Endothelial cell of umbilical vein (primary cell): Measurements from ENCODE around the gene SDHA.

Experiments
- POLR2A ChIP-seq: IDR thresholded peaks from 2 replicates; pipeline ENCODE4 v1.6.1; 2012; ENCODE audit warnings: low read depth, mild to moderate bottlenecking, control low read depth, low read length
- POLR2AphosphoS5 ChIP-seq: IDR thresholded peaks from 2 replicates; pipeline ENCODE4 v1.6.1; 2012; ENCODE audit warnings: low read depth, mild to moderate bottlenecking, control low read depth, low read length, moderate library complexity; ENCODE audit not compliant: insufficient read depth
- TF ChIP-seq, protein P1 (sequence below): IDR thresholded peaks from 2 replicates; pipeline ENCODE4 v1.6.1; 2011; ENCODE audit not compliant: insufficient read depth, insufficient read length
- TF ChIP-seq, protein P2 (sequence below), 2 donors: IDR thresholded peaks; 1 replicate in 1 of 2; 2 replicates in 1 of 2; pipeline ENCODE4 v1.5.1; 2011; ENCODE audit warnings: low read length in 2 of 2, mild to moderate bottlenecking in 2 of 2, moderate library complexity in 2 of 2, control low read depth in 1 of 2, inconsistent platforms in 1 of 2, low read depth in 1 of 2; ENCODE audit not compliant: insufficient read depth in 1 of 2; ENCODE audit errors: extremely low read depth in 1 of 2

DNA sequence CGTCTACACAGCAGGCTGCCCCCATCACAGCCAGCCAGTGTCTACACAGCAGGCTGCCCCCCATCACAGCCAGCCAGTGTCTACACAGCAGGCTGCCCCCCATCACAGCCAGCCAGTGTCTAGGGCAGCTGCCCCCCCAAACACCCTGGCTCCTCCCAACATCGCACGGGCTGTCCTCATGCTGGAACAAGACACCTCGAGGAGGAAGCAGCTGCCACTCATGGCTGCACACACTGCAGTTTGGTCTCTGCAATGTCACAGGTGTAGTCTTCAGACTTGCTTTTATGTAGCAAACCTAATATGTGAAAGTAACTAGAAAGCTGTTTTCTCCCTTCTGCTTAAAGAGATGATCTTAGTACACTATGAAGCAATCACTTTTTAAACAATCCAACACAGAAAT lies 17.1 kb upstream of the SDHA start:
- no peak for TF ChIP-seq POLR2AphosphoS5
- no peak for TF ChIP-seq POLR2A
- TF ChIP-seq, protein P1, sequence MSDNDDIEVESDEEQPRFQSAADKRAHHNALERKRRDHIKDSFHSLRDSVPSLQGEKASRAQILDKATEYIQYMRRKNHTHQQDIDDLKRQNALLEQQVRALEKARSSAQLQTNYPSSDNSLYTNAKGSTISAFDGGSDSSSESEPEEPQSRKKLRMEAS: no peak
- TF ChIP-seq, protein P2, sequence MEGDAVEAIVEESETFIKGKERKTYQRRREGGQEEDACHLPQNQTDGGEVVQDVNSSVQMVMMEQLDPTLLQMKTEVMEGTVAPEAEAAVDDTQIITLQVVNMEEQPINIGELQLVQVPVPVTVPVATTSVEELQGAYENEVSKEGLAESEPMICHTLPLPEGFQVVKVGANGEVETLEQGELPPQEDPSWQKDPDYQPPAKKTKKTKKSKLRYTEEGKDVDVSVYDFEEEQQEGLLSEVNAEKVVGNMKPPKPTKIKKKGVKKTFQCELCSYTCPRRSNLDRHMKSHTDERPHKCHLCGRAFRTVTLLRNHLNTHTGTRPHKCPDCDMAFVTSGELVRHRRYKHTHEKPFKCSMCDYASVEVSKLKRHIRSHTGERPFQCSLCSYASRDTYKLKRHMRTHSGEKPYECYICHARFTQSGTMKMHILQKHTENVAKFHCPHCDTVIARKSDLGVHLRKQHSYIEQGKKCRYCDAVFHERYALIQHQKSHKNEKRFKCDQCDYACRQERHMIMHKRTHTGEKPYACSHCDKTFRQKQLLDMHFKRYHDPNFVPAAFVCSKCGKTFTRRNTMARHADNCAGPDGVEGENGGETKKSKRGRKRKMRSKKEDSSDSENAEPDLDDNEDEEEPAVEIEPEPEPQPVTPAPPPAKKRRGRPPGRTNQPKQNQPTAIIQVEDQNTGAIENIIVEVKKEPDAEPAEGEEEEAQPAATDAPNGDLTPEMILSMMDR (IDR thresholded peaks at IDR 0.05; ENCODE audit: extremely low read depth in 1 of 2, insufficient read depth in 1 of 2, low read depth in 1 of 2, low read length in 2 of 2): no peak
